Measurements from ENCODE around the gene RAP1GAP. TPM values are rescaled to one million over a fixed set of nuclear protein-coding genes. Genes with fewer than 3 reads are reported as not detected.

The RAP1GAP gene
- total RNA-seq, 4 donors from 2014 or later = 0.36 to 0.74 (median 0.38) TPM; not detected in 1

DNA sequence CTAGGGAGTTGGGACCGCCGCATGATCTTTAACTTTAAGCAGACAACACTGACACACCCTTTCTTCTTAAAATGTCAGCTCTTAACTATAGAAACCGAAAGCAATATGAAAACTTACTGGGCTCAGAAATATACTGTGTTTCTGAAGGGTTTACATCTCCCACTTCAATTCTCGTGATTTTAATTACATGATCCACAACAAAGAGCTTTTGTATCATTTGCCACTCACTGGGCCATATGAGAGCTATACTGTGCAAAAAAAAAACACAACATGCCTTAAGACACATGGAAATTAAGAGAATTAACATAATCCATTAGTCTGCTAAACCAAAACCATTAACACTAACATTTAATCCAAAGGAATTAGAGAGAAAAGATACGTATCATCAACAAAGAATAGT, 35.0 kb upstream of the RAP1GAP start:
- DNase-seq (ENCODE audit: low spot score) (no peak), ATAC-seq (ENCODE audit: low FRiP score) (no peak)
- TF ChIP-seq, protein P1, sequence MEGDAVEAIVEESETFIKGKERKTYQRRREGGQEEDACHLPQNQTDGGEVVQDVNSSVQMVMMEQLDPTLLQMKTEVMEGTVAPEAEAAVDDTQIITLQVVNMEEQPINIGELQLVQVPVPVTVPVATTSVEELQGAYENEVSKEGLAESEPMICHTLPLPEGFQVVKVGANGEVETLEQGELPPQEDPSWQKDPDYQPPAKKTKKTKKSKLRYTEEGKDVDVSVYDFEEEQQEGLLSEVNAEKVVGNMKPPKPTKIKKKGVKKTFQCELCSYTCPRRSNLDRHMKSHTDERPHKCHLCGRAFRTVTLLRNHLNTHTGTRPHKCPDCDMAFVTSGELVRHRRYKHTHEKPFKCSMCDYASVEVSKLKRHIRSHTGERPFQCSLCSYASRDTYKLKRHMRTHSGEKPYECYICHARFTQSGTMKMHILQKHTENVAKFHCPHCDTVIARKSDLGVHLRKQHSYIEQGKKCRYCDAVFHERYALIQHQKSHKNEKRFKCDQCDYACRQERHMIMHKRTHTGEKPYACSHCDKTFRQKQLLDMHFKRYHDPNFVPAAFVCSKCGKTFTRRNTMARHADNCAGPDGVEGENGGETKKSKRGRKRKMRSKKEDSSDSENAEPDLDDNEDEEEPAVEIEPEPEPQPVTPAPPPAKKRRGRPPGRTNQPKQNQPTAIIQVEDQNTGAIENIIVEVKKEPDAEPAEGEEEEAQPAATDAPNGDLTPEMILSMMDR (IDR thresholded peaks at IDR 0.05) = no peak

DNA sequence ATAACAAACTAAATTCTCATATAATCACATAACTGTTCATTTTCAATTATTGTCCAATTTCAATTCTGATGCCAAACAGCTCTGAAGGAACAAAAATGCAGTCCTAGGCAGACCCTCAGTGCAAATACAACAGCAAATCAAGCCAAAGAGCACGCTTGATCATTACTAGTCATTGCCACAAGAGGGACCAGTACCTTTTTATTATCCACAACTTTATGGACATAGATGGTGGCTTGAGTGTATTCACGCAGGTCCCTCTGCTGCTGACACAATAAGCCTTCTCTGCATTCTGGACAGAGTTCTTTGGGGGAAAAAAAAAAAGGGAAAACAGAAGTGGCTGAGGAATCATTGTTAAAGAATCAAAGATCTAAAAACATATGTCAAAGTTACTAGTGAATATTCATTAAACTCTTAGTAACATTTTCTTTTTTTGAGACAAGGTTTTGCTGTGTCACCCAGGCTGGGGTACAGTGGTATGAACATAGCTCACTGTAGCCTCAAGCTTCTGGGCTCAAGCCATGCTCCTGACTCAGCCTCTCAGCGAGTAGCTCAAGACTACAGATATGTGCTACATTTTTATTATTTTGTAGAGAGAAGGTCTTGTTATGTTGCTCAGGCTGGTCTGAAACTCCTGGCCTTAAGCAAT, 34.3 kb upstream of the RAP1GAP start:
- no peak for DNase-seq (ENCODE audit: low spot score)
- ATAC-seq (ENCODE audit: low FRiP score) = no peak
- TF ChIP-seq, protein P1 (IDR thresholded peaks at IDR 0.05) = no peak

DNA sequence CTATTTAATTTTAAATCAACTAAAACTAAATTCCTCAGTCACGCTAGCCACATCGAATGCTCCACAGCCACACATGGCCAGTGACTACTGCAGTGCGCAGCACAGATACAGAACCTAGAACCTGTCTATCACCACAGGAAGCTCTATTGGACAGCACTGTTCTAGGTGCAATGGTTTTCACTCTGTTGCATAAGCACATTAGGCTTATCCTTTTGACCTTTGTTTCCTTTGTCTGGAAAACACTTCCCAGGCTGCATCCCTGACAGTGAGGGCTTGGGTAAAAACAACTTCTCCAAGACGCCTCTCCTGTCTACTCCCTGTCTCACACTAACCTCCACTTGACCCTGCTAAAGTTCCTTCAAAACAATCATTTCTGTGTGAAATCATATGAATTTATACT, 33.6 kb upstream of the RAP1GAP start:
- TF ChIP-seq, protein P1 (IDR thresholded peaks at IDR 0.05) = no peak
- DNase-seq (ENCODE audit: low spot score) (no peak), ATAC-seq (ENCODE audit: low FRiP score) (no peak)

DNA sequence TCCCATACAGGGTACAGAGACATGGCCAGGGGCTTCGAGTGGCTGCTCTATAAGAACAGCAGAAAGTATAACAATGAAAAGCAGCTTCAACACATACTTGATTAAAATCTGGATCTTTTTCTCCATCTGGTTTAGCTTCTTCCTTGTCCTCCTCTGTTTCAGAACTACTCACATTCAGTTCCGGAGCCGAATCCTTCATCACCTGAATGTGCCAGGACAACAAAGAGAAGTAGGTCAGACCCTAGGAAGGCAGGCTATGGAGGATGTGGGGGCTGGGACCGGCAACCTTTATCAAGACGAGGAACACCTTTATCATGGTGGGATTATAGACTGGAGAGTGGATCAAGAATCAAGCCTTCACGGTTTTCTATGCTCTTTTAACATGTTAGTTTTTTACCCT, 32.2 kb upstream of the RAP1GAP start:
- no peak for ATAC-seq (ENCODE audit: low FRiP score)
- TF ChIP-seq, protein P1 (IDR thresholded peaks at IDR 0.05) = no peak
- no peak for DNase-seq (ENCODE audit: low spot score)

DNA sequence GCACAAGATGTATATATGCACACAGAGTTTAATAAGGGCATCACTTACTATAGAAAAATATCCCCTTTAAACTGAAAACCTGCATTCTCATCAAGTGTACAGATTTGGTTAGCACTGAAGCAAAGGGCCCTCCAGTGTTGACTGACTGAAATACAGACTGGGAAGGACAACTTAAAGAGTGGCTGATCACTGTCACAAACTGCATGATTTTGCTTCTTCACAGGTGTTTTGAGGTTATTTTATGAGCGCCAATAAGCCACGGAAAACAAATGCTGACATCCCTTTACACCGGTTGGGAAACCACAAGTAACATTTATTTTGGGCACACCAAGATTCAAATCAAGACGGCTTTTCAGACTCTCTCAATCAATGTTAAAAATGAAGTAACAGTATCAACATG, 30.9 kb upstream of the RAP1GAP start:
- DNase-seq (ENCODE audit: low spot score) (no peak), ATAC-seq (ENCODE audit: low FRiP score) (no peak)
- TF ChIP-seq, protein P1 (IDR thresholded peaks at IDR 0.05) = peak in 1 of 3 donors; percentile 4

DNA sequence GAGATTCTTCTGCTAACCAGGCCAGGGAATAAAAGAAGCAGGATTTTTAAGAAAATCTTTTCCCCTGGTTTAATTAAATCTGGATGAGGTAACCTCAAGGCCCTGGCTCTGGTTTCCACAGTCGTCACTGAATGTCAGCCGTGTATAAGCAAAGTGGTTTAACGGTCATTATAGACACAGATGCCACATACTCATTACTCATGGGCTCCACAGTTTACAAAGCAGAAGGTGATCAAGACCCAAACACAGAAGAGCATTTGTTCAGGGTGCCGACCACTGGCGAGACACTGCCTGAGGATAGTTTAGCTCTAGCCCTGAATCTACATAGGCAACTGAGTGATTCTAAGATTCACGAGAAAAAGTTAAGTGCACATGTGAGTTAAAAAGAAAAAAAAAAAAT, 27.8 kb upstream of the RAP1GAP start:
- DNase-seq (ENCODE audit: low spot score) (no peak), ATAC-seq (ENCODE audit: low FRiP score) (no peak)
- TF ChIP-seq, protein P1 (IDR thresholded peaks at IDR 0.05) = no peak

DNA sequence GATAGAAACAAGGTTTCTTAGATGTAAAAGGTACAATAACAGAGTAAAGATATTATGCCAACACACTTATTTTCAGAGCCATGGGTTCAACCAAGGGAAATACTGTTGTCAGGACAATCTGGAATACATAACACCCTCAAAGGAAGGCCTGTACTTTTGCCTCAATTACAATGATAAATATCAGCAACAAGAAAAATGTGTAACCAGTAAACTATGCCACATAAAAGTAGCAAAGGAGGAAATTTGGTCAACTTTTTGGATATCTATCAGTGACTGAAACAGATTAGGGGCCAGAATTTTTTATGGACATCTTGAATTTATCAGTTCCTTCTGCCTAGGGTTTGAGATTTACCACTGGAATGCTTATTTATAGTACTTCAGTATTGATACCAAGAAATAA, 24.6 kb upstream of the RAP1GAP start:
- DNase-seq (ENCODE audit: low spot score) = no peak
- TF ChIP-seq, protein P1 (IDR thresholded peaks at IDR 0.05) = no peak
- ATAC-seq (ENCODE audit: low FRiP score) = no peak

Measured in omental fat pad (tissue), 4 donors.